Putamen (tissue), 1 donor: ENCODE results near the gene ZNF70.

Experiments
- DNase-seq: peaks from one replicate; pipeline ENCODE4 v3.0.0-alpha.2; 2016; ENCODE audit warnings: low spot score

Gene ZNF70

DNA sequence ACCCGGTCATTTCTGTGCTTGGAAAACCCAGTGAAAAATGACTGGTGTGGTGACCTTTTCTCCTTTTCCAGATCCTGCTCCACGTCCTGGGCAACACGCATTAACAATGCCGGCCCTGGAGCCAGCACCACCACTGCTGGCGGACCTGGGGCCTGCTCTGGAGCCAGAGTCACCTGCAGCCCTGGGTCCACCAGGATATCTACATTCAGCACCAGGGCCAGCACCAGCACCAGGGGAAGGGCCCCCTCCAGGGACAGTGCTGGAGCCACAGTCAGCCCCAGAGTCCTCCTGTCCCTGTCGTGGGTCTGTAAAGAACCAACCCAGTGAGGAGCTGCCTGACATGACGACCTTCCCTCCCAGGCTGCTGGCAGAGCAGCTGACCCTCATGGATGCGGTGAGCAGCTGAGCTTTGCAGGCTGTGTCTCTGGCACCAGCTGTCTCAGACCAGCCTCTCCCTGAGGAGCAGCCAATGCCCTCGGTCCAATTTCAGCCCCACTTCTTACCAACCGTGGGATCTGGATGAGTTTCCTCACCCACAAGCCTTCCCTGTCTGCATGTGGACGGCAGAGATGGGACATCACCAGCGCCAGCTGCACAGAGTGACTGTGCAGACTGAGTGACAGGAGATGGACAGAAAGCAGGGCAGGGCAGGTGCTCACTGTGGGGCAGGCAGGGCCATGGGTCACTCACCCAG, 58.2 kb downstream of the ZNF70 start:
- DNase-seq: no peak

DNA sequence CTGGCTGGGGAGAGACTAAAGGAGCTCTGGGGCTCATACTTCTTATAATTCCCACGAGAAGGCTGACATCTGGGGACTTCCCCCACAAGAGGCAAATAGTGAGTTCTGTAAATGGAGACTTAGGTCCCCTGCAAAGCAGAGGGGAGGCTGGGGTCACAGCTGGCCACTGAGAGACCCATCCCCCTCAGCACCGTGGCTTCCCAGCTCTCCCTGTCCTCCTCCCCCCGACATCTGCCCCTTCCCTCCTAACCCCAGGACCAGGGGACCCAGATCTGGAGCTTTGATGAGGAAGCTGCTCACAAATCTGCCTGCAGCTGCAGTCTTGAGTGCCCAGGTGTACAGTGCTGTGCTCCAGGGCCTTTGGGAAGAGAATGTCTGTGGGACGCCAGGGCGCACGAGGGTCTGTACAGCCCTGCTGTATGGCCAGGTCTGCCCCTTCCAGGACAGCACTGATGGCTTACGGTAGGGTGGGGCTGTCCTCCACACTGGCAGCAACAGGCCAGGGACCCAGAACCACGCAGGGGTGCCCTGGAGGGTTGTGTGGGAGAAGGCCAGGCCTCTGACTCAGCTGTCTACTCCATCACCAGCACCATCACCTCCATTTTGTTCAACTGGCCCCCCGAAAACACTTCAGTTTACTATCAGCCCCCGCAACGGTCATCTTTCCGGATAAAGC, 59.0 kb downstream of the ZNF70 start:
- DNase-seq: no peak

DNA sequence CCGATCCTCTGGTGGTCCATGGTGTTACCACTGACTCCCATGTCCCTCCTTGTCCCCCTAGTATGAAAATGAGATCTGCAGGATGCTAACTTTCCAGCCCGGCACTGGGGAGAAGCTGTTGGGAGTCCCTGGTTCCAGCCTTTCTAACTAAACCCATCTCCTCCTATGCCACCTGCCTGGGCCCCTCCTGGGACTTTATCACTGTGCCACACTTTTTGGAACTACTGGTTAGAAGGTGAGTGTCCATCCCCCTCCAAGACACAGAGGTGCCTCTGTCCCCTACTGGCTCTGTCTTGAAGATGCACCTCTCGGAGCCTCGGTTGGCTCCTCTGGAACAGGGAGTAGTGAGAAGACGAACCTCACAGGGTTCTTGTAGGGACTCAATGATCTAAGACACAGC, 60.2 kb downstream of the ZNF70 start, which contains the start of gene RGL4:
RGL4 (plus strand) TSS at position 301 of the 400 bp plus-strand sequence. CDS start 1,018 bp downstream, outside the sequence.
- DNase-seq: no peak

DNA sequence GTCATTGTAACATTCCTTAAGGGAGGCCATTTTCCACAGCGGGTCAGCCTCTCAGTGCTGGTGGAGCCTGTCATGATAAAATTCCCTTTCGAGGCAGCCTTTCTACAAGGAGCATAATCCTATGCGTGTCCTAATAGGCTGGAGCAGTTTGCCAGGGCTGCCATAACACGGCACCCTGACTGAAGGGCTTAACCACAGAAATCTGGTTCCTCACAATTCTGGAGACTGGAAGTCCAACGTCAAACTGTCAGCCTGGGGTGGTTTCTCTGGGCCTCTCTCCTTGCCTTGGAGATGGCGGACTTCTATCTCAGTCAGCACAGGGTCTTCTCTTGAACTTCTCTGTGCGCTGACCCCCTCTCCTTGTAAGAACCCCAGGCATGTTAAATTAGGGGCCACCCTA, 61.5 kb downstream of the ZNF70 start:
- no peak for DNase-seq
